NCI-H128 (cell line): ENCODE results near the gene KIF21B.

Source experiments
- DNase-seq: peaks from one replicate; lab custom pipeline; 2025; ENCODE audit not compliant: unreplicated experiment; lab: John Stamatoyannopoulos, UW

KIF21B gene

GRCh38 chr1:201023517-201023902 lies at the start of gene KIF21B:
Gene KIF21B (minus strand): TSS chr1:201023714. CDS start chr1:201023383, 331 bp downstream.
- peak; percentile 78 for DNase-seq

- no peak for DNase-seq
These were observed 49.4 kb upstream of the KIF21B start for GRCh38 chr1:201072922-201073321.

GRCh38 chr1:201072149-201072548 lies 48.6 kb upstream of the KIF21B start:
- no peak for DNase-seq

GRCh38 chr1:201069636-201070035 lies 46.1 kb upstream of the KIF21B start:
- DNase-seq = no peak

GRCh38 chr1:201068976-201069375 lies 45.5 kb upstream of the KIF21B start:
- no peak for DNase-seq

GRCh38 chr1:201066986-201067385 lies 43.5 kb upstream of the KIF21B start:
- DNase-seq = no peak

- no peak for DNase-seq
These were observed 42.2 kb upstream of the KIF21B start for GRCh38 chr1:201065686-201066085.

- no peak for DNase-seq
These were observed 41.3 kb upstream of the KIF21B start for GRCh38 chr1:201064806-201065205.

- DNase-seq = no peak
These were observed 39.6 kb upstream of the KIF21B start for GRCh38 chr1:201063145-201063544.

GRCh38 chr1:201062511-201063091 lies 39.1 kb upstream of the KIF21B start:
- no peak for DNase-seq

- DNase-seq = no peak
These were observed 38.4 kb upstream of the KIF21B start for GRCh38 chr1:201061886-201062285.

GRCh38 chr1:201061049-201061448 lies 37.5 kb upstream of the KIF21B start:
- DNase-seq = no peak

GRCh38 chr1:201060586-201060985 lies 37.1 kb upstream of the KIF21B start:
- no peak for DNase-seq

GRCh38 chr1:201059871-201060555 lies 36.5 kb upstream of the KIF21B start:
- DNase-seq = no peak

GRCh38 chr1:201059401-201059800 lies 35.9 kb upstream of the KIF21B start:
- no peak for DNase-seq

GRCh38 chr1:201054091-201054543 lies 30.6 kb upstream of the KIF21B start:
- no peak for DNase-seq

GRCh38 chr1:201053155-201053860 lies 29.8 kb upstream of the KIF21B start:
- DNase-seq = no peak

GRCh38 chr1:201051399-201051798 lies 27.9 kb upstream of the KIF21B start:
- DNase-seq = no peak

GRCh38 chr1:201050515-201051277 lies 27.2 kb upstream of the KIF21B start:
- no peak for DNase-seq

GRCh38 chr1:201049248-201049831 lies 25.8 kb upstream of the KIF21B start:
- DNase-seq = no peak

GRCh38 chr1:201048521-201048920 lies 25.0 kb upstream of the KIF21B start:
- DNase-seq = no peak
